Smooth muscle cell (in vitro differentiated cells): ENCODE data around the gene CDH13. TPM values are rescaled to one million over a fixed set of nuclear protein-coding genes. Genes with fewer than 3 reads are reported as not detected.

Experiments
- DNase-seq: peaks from one replicate; lab custom pipeline; 2025; ENCODE audit not compliant: unreplicated experiment; lab: John Stamatoyannopoulos, UW
- H2AFZ ChIP-seq: fragments of 200-600 bp; sonication (generic); 2 replicates; pipeline ENCODE4 v1.6.0; 2016; ENCODE audit warnings: antibody characterized with exemption, low read depth, mild to moderate bottlenecking
- H3F3A ChIP-seq: fragments of 200-600 bp; sonication (generic); 2 replicates; pipeline ENCODE4 v1.6.0; 2017; ENCODE audit warnings: antibody characterized with exemption, low read depth
- H3K27ac ChIP-seq: fragments of 200-600 bp; sonication (generic); 2 replicates; pipeline ENCODE4 v1.5.1; 2016; ENCODE audit warnings: low read depth, mild to moderate bottlenecking
- H3K27me3 ChIP-seq: fragments of 200-600 bp; sonication (generic); 2 replicates; pipeline ENCODE4 v1.6.1; 2016; ENCODE audit warnings: low read depth, mild to moderate bottlenecking
- H3K36me3 ChIP-seq: fragments of 200-600 bp; sonication (generic); 2 replicates; pipeline ENCODE4 v1.5.1; 2016; ENCODE audit warnings: low read depth
- H3K4me1 ChIP-seq: fragments of 200-600 bp; sonication (generic); 2 replicates; pipeline ENCODE4 v1.5.1; 2016; ENCODE audit warnings: low read depth
- H3K4me2 ChIP-seq: fragments of 200-600 bp; sonication (generic); 2 replicates; pipeline ENCODE4 v1.6.0; 2016; ENCODE audit warnings: mild to moderate bottlenecking
- H3K4me3 ChIP-seq: fragments of 200-600 bp; sonication (generic); 2 replicates; pipeline ENCODE4 v1.5.1; 2016; ENCODE audit warnings: mild to moderate bottlenecking
- H3K79me2 ChIP-seq: fragments of 200-600 bp; sonication (generic); 2 replicates; pipeline ENCODE4 v1.6.0; 2016; ENCODE audit warnings: low read depth, mild to moderate bottlenecking
- H3K9ac ChIP-seq: fragments of 200-600 bp; sonication (generic); 2 replicates; pipeline ENCODE4 v1.6.0; 2016; ENCODE audit warnings: low read depth
- H3K9me3 ChIP-seq: fragments of 200-600 bp; sonication (generic); replicated peaks from 2 replicates; pipeline ENCODE4 v1.5.1; 2016; ENCODE audit warnings: low read depth
- H4K20me1 ChIP-seq: fragments of 200-600 bp; sonication (generic); 2 replicates; pipeline ENCODE4 v1.6.0; 2016; ENCODE audit warnings: low read depth
- WGBS: methylation state at CpG from one replicate; pipeline ENCODE4 v1.1.7; 2016; ENCODE audit warnings: low lambda C conversion rate; 5-methylcytosine and 5-hydroxymethylcytosine counted together
- polyA plus RNA-seq: library from polyadenylated mRNA; unstranded; fragments of >200 nt; fragmentation: Nextera tagmentation; extraction: Ambion mirVana; gene quantifications from 2 replicates; pipeline ENCODE4 v1.2.1, GENCODE V29; 2016
- total RNA-seq: library from RNA; depleted of rRNA; stranded (reverse); fragments of >200 nt; gene quantifications from 2 replicates; pipeline ENCODE4 v1.2.3, GENCODE V29; 2014
- TF ChIP-seq, protein P1 (sequence below): fragments of 200-600 bp; sonication (generic); IDR thresholded peaks from 2 replicates; pipeline ENCODE4 v1.5.1; 2017; ENCODE audit warnings: borderline replicate concordance, mild to moderate bottlenecking, antibody characterized with exemption; ENCODE audit not compliant: insufficient read depth, poor library complexity, severe bottlenecking

The CDH13 gene
- total and polyA plus RNA-seq, 2 experiments from 2014 or later = 12.1 to 32.2 TPM

GRCh38 chr16:83568345-83568744, 941.6 kb downstream of the CDH13 start:
- H3K27me3 ChIP-seq = no peaks in the 10 kb centered on the region
- whole genome bisulfite sequencing = 75% methylated on average over 7 of the region's 7 CpGs
- no peaks in the 10 kb centered on the region for H3K79me2 ChIP-seq
- no peak overlapping the region for H3K4me3 ChIP-seq
- H3K9ac ChIP-seq = no peak overlapping the region
- no peaks in the 10 kb centered on the region for H3F3A ChIP-seq
- H3K4me1 ChIP-seq = no peaks in the 10 kb centered on the region
- no peak overlapping the region for H3K27ac ChIP-seq
- DNase-seq = no peak
- TF ChIP-seq, protein P1, sequence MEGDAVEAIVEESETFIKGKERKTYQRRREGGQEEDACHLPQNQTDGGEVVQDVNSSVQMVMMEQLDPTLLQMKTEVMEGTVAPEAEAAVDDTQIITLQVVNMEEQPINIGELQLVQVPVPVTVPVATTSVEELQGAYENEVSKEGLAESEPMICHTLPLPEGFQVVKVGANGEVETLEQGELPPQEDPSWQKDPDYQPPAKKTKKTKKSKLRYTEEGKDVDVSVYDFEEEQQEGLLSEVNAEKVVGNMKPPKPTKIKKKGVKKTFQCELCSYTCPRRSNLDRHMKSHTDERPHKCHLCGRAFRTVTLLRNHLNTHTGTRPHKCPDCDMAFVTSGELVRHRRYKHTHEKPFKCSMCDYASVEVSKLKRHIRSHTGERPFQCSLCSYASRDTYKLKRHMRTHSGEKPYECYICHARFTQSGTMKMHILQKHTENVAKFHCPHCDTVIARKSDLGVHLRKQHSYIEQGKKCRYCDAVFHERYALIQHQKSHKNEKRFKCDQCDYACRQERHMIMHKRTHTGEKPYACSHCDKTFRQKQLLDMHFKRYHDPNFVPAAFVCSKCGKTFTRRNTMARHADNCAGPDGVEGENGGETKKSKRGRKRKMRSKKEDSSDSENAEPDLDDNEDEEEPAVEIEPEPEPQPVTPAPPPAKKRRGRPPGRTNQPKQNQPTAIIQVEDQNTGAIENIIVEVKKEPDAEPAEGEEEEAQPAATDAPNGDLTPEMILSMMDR = no peak
- no peaks in the 10 kb centered on the region for H3K9me3 ChIP-seq
- no peak overlapping the region for H3K4me2 ChIP-seq
- H4K20me1 ChIP-seq = no peaks in the 10 kb centered on the region
- no peak overlapping the region for H2AFZ ChIP-seq
- no peaks in the 10 kb centered on the region for H3K36me3 ChIP-seq

DNA sequence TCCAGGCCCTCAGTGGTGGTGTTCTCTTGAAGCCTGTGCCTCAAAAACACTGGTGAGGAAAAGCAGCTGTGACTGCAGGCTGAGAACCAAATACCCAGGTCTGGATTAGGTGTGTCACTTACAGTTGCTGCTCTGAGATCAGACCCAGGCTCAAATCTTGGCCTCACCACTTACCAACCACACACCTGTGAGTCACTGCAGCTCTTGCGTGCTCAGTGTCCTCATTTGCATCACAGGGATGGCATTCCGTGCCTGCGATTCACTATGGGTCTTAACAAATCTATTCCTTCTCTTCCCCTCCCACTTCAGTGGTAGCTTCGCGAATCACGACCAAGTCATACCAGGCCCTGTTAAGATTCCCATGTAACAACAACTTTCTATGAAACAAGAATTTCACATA, 947.6 kb downstream of the CDH13 start:
- H3K27ac ChIP-seq = no peak overlapping the region
- H3K79me2 ChIP-seq = no peaks in the 10 kb centered on the region
- no peak overlapping the region for H2AFZ ChIP-seq
- WGBS = 30% methylated on average over 6 of the region's 6 CpGs
- no peaks in the 10 kb centered on the region for H3K4me1 ChIP-seq
- TF ChIP-seq, protein P1 = no peak
- H3F3A ChIP-seq = no peaks in the 10 kb centered on the region
- H3K36me3 ChIP-seq = no peaks in the 10 kb centered on the region
- no peak overlapping the region for H3K4me2 ChIP-seq
- DNase-seq = no peak
- H4K20me1 ChIP-seq = no peaks in the 10 kb centered on the region
- H3K27me3 ChIP-seq = no peaks in the 10 kb centered on the region
- no peaks in the 10 kb centered on the region for H3K9me3 ChIP-seq
- no peak overlapping the region for H3K9ac ChIP-seq
- H3K4me3 ChIP-seq = no peak overlapping the region

- no peak overlapping the region for H3K4me2 ChIP-seq
- no peak overlapping the region for H2AFZ ChIP-seq
- no peak overlapping the region for H3K27ac ChIP-seq
- H4K20me1 ChIP-seq = no peaks in the 10 kb centered on the region
- no peak overlapping the region for H3K4me3 ChIP-seq
- no peaks in the 10 kb centered on the region for H3K79me2 ChIP-seq
- H3K4me1 ChIP-seq = no peaks in the 10 kb centered on the region
- no peaks in the 10 kb centered on the region for H3F3A ChIP-seq
- no peaks in the 10 kb centered on the region for H3K27me3 ChIP-seq
- no peaks in the 10 kb centered on the region for H3K36me3 ChIP-seq
- DNase-seq = no peak
- H3K9ac ChIP-seq = no peak overlapping the region
- TF ChIP-seq, protein P1 = no peak
- WGBS = 94% methylated on average over 7 of the region's 7 CpGs
- H3K9me3 ChIP-seq = no peaks in the 10 kb centered on the region
These were observed 950.4 kb downstream of the CDH13 start for GRCh38 chr16:83577078-83577745.

DNA sequence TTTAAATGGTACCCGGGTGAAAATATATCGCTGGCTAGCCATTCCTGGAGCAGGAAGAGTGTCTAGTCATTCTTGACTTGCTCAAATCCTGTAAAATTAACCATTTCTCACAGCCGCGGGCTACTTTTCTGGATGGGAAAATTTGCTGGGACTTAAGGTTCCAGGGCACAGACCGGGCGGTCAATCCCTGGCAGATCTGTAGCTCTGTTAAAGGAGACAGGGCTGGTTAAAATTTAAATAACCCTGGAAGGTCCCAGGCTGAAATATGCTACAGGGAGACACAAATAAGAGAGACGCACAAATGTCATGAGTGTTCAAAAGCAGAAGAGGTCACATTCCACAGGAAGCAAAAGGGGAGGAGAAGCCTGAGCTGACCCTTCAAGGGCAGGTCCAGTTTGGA, 951.4 kb downstream of the CDH13 start:
- no peaks in the 10 kb centered on the region for H4K20me1 ChIP-seq
- no peak for DNase-seq
- TF ChIP-seq, protein P1 = no peak
- 81% methylated on average over 7 of the region's 7 CpGs for whole genome bisulfite sequencing
- no peak overlapping the region for H3K27ac ChIP-seq
- no peak overlapping the region for H3K9ac ChIP-seq
- no peaks in the 10 kb centered on the region for H3K4me1 ChIP-seq
- H3K79me2 ChIP-seq = no peaks in the 10 kb centered on the region
- H3K36me3 ChIP-seq = no peaks in the 10 kb centered on the region
- H3K9me3 ChIP-seq = no peaks in the 10 kb centered on the region
- no peaks in the 10 kb centered on the region for H3K27me3 ChIP-seq
- no peak overlapping the region for H2AFZ ChIP-seq
- H3F3A ChIP-seq = no peaks in the 10 kb centered on the region
- H3K4me3 ChIP-seq = no peak overlapping the region
- H3K4me2 ChIP-seq = no peak overlapping the region
